GM19193 (cell line): ENCODE measurements around the gene C10orf120.

Source experiments
- POLR2A ChIP-seq: IDR thresholded peaks from 4 replicates; pipeline ENCODE4 v1.6.1; 2011; ENCODE audit not compliant: insufficient read depth, insufficient read length; ENCODE audit errors: extremely low read depth

Gene C10orf120

DNA sequence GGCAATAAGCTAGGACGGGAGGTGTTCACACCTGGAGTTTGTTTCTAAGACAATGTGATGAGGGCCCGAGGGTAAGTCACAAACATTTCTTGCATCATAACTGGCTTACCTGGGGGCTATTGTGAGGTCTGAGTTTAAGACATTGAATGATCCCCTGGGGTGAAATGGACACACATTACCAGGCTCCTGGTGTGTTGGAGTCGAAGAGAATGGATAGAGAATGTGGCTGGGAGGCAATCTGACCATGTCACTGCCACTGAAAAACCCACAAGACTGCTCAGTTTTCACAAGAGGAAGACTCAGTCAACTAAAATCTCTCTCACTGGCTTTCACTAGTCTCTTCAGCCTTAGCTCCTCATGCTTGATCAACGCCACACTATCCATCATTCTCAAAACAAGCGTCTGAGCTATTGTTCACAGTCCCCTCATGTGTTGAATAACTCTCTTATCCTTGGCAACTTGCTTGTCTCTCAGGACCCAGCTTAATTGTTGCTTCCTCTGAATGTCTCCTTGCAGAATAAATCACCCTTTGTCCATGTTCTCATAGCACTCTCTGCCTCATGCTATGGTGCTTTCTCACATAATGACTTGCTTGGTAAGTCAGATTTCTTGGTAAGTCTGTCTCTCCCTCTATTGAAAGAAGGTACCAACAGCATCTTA is at the start of gene C10orf120:
Gene C10orf120 (minus strand): TSS at position 51 of the 660 bp plus-strand sequence. CDS start 56 bp downstream, outside the sequence.
- TF ChIP-seq POLR2A, result no peak

DNA sequence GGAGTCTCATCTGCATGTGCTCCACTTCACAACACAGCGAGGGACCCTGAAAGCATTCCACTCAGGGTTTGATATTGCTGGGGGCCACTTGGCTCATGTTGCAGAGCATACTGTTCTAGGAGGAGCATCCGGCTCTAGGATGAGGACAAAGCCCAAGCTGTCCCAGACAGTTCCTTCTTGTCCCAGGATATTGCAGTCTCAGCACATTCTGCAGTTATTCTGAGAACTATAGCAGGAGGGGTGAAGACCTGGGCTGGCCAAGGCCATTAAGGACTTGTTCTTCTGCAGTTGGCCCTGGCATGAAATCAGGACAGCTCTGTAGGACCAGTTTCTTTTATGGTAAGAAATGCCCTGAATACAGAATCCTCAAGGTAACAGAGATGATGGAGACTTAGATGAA is 48.9 kb upstream of the C10orf120 start:
- TF ChIP-seq POLR2A, result no peak

DNA sequence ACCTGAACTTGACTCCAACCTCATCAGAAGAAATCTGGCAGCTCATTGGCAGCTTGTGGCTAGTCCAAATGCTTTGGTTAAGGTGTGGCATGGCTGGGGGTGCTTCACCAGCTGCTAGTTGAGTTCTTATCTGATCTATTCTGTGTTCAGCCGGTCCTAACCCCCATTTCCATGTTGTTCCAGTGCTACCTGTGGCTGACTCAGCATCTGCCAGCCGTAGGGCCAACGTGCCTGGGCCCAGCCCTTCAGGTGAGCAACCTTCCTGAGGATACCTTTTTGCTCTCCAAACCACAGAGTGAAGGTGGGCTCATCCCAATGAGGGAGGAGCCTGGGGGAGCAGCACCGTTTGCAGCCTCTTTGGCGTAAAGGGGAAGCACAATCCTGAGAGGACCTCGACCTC is 46.8 kb upstream of the C10orf120 start:
- TF ChIP-seq POLR2A, result no peak

DNA sequence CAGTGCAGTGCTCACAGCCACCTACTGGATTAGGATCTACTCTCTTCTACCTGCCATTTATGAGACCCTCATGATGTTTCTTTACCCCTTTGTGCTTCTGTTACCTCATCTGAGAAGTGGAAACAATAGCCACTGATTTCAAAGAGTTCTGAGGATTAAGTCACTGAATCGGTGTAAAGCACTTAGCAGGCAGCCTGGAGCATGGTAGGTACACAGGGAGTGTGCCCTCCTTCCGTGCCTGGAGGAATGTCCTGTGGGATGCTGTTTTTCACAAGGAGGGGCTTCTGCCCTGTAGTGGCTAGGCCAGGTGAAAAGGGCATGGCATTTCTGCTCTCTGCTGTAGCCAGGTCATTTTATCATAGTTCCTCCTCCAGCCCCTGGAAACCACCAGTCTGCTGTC is 44.6 kb upstream of the C10orf120 start:
- no peak for TF ChIP-seq POLR2A

DNA sequence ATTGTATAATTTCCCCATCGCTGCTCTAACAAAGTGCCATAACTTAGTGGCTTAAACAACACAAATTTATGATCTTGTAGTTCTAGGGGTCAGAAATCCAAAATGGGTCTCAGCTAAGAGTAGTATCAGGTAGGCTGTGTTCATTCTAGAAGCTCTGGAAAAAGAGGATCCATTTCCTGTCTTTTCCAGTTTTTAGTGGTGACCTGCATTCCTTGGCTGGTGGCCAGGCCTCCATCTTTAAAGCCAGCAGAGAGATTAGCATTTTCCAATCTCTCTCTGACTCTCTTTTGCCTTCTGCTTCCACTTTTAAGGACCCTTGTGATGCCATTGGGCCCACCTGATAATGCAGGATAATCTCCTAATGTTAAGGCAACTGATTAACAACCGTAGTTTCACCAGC is 41.0 kb upstream of the C10orf120 start:
- no peak for TF ChIP-seq POLR2A

DNA sequence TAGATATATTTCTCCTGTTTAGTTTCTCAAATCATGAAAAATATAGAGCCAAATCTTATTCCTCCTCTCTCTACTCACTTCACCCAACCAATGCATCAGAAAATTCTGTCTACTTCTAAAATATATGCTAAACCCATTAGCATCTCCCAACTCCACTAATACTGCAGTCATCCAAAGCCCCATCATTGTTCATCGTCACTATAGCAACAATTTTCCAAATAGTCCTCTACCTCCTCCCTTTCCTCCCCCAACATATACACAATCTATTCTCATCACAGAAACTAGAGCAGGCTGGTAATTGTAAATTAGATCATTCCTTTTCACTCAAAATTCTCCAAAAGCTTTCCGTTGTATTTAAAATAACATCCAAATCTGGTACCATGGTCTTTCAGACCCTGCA is 38.4 kb upstream of the C10orf120 start:
- no peak for TF ChIP-seq POLR2A

DNA sequence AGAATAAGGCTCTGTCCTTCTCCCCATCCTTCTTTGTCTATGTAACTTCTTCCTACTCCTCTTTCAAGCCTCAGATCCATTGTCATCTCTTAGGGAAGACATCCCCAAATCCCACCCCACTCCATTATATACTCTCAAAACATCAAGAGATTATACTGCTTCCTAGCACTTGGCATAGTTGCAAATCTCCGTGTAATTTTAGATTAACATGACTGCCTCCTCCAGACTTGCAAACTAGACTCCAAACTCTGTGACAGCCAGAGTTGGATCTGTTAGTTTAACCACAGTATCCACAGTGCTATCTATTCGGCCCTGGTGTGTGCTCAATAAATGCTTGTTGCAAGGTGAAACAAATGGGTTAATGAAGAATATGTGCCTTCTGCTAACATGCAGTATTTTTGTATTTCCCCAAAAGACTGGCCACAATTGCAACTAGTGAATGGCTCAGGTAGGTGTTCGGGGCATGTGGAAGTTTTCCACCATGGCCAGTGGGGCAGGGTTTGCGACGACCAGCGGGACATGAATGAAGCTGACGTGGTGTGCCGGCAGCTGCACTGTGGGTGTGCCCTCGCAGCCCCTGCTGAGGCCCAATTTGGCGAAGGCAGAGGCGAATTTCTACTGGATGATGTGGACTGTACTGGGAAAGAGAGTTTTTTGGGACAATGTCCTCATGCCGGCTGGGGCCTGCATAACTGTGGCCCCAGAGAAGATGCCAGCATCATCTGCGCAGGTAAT is 34.5 kb upstream of the C10orf120 start:
- no peak for TF ChIP-seq POLR2A

DNA sequence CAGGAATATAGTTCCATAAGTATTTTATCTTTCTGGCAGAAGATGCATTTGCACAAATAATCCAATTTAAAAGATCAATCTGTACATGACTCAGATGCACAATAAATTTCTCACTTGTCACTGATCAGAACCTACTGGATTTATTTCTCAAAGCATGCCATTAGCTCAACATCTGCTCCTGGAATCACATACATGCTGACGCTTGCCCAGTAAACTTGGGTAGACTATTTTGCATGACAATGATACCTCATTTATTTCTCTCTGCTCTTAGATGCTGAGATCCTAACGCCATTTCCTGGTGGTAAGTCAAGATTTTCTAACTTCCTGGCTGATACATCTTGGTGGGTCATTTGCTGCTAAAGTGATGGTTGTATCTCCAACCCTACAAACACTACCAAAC is 33.8 kb upstream of the C10orf120 start:
- no peak for TF ChIP-seq POLR2A

DNA sequence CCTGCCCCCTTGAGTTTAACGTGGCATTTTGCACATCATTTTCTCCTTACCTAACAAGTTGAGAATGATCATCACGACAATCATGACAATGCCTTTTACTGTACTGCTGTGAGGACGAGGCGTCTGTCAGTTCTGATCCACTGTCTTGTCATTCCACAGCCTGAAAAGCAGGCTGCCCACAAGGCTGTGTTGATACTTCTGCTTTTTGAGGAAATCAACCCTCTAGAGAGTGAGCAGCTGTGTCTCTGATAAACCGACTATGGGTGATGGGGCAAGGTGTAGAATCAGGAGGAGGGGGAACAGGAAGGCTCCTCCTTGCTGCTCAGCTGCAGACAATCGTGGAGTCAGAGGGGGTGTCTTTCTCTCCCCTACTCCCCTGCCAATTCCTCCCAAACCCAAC is 30.6 kb upstream of the C10orf120 start:
- TF ChIP-seq POLR2A, result no peak

DNA sequence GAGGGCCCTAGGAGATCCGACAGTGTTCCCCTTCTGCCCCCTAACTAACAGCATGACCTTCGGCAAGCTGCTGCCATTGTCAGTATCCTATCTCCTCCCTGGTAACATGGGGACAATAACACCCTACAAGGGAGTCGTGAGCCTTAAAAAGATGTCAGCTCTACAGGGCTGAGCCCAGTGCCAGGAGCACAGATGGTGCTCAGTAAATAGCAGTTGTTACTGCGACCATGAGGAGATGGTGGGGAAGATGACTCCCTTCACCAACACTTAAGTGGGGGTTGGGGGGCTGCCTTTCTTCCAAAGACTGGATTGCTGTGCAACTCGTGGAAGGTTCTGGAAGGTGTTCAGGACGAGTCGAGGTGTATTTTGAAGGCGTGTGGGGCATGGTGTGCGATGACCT is 29.5 kb upstream of the C10orf120 start:
- no peak for TF ChIP-seq POLR2A

DNA sequence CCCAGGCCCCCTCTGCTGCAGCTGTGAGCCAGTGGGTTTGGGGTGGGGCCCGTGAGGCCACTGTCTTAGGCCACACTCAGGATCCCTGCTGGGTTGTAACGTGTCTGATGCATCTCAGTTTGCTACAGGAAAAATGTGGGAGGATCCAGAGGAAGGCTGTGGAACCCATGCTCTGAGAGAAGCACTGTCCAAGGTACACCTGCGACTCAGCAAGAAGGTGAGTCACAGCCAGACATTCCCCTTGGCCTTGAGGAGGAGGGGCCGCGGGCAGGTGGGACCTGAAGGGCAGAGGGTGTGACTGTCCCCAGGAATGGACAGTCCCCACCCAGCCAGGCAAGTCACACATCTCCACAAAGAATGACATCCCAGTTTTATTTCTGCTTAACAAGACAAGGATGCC is 27.8 kb upstream of the C10orf120 start:
- no peak for TF ChIP-seq POLR2A

DNA sequence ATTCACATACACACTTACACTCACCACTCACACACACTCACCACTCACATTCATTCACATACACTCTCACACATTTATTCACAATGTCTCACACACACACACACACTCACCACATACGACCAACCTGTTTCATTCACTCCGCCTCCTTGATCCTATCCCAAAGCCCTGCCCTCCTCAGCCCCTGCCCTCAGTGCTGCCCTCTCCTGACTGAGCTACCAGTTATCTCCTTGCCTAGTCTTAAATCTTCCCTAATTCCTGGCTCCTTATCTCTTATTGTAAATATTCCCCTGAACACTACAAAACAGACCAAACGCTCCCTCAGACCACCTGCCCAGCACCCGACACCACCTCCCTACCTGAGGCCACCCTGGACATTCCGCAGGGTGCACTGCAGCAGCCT is 26.1 kb upstream of the C10orf120 start:
- no peak for TF ChIP-seq POLR2A

DNA sequence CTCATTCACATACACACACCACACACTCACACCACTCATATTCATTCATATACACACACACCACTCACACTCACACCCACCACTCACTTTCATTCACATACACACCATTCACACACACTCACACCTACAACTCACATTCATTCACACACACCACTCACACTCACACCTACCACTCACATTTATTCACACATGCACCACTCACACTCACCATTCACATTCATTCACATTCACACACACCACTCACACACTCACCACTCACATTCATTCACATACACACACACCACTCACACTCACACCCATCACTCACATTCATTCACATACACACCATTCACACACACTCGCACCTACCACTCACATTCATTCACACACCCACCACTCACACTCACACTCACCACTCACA is 25.4 kb upstream of the C10orf120 start:
- TF ChIP-seq POLR2A, result no peak

DNA sequence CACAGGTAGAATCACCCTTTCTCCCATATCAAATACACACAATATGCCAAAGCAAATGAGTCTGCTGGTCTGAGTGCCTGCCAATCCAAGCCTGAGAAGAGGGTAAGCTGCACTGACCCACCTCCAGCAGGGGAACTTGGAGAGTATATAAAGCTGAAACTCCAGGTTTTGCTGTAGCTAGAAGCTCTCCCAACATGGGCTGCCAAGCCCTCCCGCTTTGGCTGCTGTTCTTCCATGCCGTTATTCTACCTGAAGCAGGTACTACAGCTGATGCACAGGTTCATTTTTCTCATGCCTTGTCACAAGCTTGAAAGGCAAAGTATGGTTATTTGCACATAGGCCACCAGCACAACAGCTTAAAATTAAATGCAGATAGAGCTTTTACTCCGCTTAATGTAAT is 21.5 kb upstream of the C10orf120 start:
- TF ChIP-seq POLR2A, result no peak

DNA sequence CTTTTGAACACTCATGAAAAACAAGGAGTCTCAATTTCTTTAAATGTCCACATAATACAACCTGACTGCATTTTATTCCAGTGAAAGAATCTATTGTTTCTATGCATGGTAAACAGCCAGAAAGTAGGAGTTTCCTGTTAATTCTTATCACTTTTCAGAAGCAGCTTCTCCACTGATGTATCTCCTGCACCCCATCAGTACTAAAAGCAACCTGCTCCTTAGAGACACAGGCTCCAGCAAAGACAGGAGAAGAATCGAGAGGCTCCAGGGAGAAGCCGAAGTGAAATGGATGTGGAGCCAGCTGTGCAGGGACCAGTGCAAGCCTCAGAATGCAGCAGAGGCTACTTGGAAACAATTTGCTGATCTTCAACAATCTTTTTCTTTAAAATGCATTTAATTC is 16.4 kb upstream of the C10orf120 start:
- no peak for TF ChIP-seq POLR2A

DNA sequence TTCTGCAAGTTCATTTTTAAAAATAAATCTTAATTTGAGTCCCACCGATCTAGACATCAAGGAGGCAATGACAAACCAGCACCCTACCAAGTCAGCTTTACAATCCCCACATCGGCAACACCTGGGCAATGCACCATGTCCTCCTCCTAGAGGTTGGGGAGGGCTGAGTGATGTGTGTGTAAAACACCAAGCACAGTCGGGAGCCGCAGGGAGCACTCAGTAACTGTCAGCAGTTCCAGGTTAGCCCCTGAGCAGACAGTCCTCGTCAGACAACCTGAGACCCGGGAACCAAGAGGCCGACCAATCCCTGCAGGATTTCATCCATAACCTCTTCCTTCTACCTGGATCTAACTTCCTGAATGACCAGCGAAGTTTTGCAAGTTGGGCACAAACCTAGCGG is 15.9 kb upstream of the C10orf120 start:
- no peak for TF ChIP-seq POLR2A

DNA sequence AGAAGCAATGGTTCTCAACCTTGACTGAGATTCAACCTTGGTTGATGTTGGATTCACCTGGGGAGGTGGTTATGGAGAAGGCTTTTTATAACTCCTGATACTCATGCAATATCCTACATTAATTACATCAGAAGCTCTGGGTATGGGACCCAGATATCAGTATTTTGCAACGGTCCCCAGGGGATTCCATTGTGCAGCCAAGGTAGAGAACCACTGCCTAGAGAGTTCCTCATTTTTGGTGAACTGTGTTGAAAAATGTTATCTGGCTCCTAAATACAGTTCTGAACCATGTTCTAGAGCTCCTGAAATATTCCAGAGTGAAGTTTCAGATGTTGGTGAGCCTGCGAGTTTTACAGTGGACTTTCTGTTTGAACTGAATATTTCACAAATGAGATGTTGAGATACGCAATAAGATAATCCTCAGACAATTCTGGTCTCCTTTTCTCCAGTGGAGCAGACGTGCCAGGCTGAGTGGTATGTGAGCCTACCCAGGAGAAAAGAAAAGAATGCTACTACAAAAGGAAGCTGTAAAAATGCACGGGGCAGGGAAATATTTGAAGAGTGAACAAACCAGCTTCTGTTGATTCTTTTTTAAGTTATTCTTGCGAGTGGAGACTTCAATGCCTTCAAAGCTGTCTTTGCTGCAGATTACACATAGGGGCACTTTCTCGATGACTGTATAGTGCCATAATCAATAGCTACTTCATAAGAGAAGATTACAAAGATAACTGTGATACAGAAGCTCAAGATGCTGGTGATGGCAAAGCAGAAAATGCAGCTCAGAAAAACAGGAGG is 13.6 kb upstream of the C10orf120 start:
- no peak for TF ChIP-seq POLR2A

DNA sequence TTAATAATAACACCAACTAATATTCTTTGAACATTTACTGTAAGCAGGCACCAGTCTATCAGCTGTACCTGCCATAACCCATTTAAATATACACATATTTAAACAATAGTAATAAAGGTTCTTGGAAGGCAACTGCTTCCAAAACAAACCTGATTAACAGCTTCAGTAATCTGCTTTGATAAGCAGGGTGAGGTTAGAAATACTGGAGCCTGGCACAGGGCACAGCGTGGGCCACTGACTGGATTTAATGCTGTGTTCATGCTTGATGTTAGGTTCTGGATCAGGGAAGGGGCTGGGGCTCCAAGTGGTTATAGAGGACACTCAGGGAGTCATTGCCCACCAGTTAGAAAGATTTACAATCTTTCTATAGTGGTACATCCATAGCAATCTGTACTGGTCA is 10.9 kb upstream of the C10orf120 start:
- TF ChIP-seq POLR2A, result no peak
